Mammary epithelial cell (primary cell): ENCODE results near the gene CDH4.

Experiments used
- EZH2 ChIP-seq: IDR thresholded peaks from 2 replicates; pipeline ENCODE4 v1.6.1; 2012; ENCODE audit warnings: low read length, inconsistent platforms, borderline replicate concordance
- TF ChIP-seq, protein P1 (sequence below), 2 donors: IDR thresholded peaks in 1 of 2; conservative IDR thresholded peaks in 1 of 2; 2 replicates each; pipeline ENCODE4 v1.5.1; 2011 to 2012; ENCODE audit warnings: inconsistent platforms in 2 of 2, low read length in 2 of 2, mild to moderate bottlenecking in 2 of 2, control low read depth in 1 of 2, low read depth in 1 of 2; ENCODE audit not compliant: insufficient read depth in 1 of 2; ENCODE audit errors: extremely low read depth in 1 of 2

GRCh38 chr20:61950641-61951071, 698.6 kb downstream of the CDH4 start:
- TF ChIP-seq, protein P1, sequence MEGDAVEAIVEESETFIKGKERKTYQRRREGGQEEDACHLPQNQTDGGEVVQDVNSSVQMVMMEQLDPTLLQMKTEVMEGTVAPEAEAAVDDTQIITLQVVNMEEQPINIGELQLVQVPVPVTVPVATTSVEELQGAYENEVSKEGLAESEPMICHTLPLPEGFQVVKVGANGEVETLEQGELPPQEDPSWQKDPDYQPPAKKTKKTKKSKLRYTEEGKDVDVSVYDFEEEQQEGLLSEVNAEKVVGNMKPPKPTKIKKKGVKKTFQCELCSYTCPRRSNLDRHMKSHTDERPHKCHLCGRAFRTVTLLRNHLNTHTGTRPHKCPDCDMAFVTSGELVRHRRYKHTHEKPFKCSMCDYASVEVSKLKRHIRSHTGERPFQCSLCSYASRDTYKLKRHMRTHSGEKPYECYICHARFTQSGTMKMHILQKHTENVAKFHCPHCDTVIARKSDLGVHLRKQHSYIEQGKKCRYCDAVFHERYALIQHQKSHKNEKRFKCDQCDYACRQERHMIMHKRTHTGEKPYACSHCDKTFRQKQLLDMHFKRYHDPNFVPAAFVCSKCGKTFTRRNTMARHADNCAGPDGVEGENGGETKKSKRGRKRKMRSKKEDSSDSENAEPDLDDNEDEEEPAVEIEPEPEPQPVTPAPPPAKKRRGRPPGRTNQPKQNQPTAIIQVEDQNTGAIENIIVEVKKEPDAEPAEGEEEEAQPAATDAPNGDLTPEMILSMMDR (conservative IDR thresholded peaks at IDR 0.05 in 1 of 2, IDR thresholded peaks at IDR 0.05 in 1 of 2; ENCODE audit: extremely low read depth in 1 of 2, insufficient read depth in 1 of 2, low read depth in 1 of 2, low read length in 2 of 2), result no peak
- no peak for TF ChIP-seq EZH2
